Endodermal cell (in vitro differentiated cells): ENCODE results near the gene SH3PXD2A. TPM values are rescaled to one million over a fixed set of nuclear protein-coding genes. Genes with fewer than 3 reads are reported as not detected.

Experiments
- DNase-seq: peaks from one replicate; pipeline ENCODE4 v3.0.0-alpha.2; 2017
- H3K27ac ChIP-seq: 2 replicates; pipeline ENCODE4 v1.5.1; 2013; ENCODE audit warnings: mild to moderate bottlenecking, low read depth, low read length, moderate library complexity
- H3K27me3 ChIP-seq: 2 replicates; pipeline ENCODE4 v1.6.1; 2013; ENCODE audit warnings: mild to moderate bottlenecking, low read length, moderate library complexity; ENCODE audit not compliant: insufficient read depth, control insufficient read depth, poor library complexity, severe bottlenecking
- H3K36me3 ChIP-seq: 2 replicates; pipeline ENCODE4 v1.7.0; 2013; ENCODE audit warnings: mild to moderate bottlenecking, low read length, moderate library complexity; ENCODE audit not compliant: control insufficient read depth, insufficient read depth
- H3K4me1 ChIP-seq: one replicate; pipeline ENCODE4 v1.7.0; 2013; ENCODE audit warnings: low read length; ENCODE audit not compliant: control insufficient read depth, insufficient read depth
- H3K4me3 ChIP-seq: 2 replicates; pipeline ENCODE4 v1.5.1; 2013; ENCODE audit warnings: mild to moderate bottlenecking, low read length, moderate library complexity
- H3K9ac ChIP-seq: 2 replicates; pipeline ENCODE4 v1.6.1; 2013; ENCODE audit warnings: mild to moderate bottlenecking, low read length, moderate library complexity; ENCODE audit not compliant: poor library complexity, severe bottlenecking; ENCODE audit errors: extremely low read depth
- H3K9me3 ChIP-seq: 2 replicates; pipeline ENCODE4 v1.6.1; 2013; ENCODE audit warnings: mild to moderate bottlenecking, low read length, moderate library complexity; ENCODE audit not compliant: control insufficient read depth
- H3K27ac Mint-ChIP-seq: 2 replicates; pipeline ENCODE4 v1.8.0; 2020; ENCODE audit warnings: mixed read lengths
- H3K27me3 Mint-ChIP-seq: 2 replicates; pipeline ENCODE4 v1.8.0; 2021; ENCODE audit warnings: mild to moderate bottlenecking, mixed read lengths; ENCODE audit not compliant: insufficient read depth
- H3K36me3 Mint-ChIP-seq: 2 replicates; pipeline ENCODE4 v1.8.0; 2020; ENCODE audit warnings: low read depth, mixed read lengths
- H3K4me1 Mint-ChIP-seq: 2 replicates; pipeline ENCODE4 v1.8.0; 2020; ENCODE audit warnings: mixed read lengths
- H3K4me3 Mint-ChIP-seq: 2 replicates; pipeline ENCODE4 v1.8.0; 2020; ENCODE audit warnings: mild to moderate bottlenecking, moderate library complexity, mixed read lengths
- H3K9me3 Mint-ChIP-seq: 2 replicates; pipeline ENCODE4 v1.8.0; 2020; ENCODE audit warnings: mild to moderate bottlenecking, mixed read lengths
- CTCF ChIP-seq: fragments of 200-600 bp; sonication (generic); conservative IDR thresholded peaks from 2 replicates; pipeline ENCODE4 v1.5.0; 2021; ENCODE audit warnings: antibody characterized with exemption, mild to moderate bottlenecking
- WGBS, 2 experiments: methylation state at CpG; one replicate each; pipeline versions ENCODE4 v1.1.5 to v1.1.7; 2013; ENCODE audit warnings: missing lambda C conversion rate in 2 of 2, mixed read lengths in 1 of 2; ENCODE audit not compliant: insufficient coverage in 1 of 2, insufficient read length in 1 of 2; 5-methylcytosine and 5-hydroxymethylcytosine counted together
- total RNA-seq, 2 donors: library from RNA; stranded (reverse); fragmentation: NEBNext Ultra II Directional in 1 of 2; extraction: Animal tissue kit (Norgen Biotek cat#: 25700) in 1 of 2; gene quantifications; 2 replicates in 1 of 2; 3 replicates in 1 of 2; pipeline ENCODE4 v1.2.1, GENCODE V29; 2021

Gene SH3PXD2A
- total RNA-seq, 2 donors from 2014 or later: 15.7 to 22.6 TPM

- Histone ChIP-seq H3K4me1 (peaks cover 15% of the 10 kb centered on the region), H3K36me3 (peaks cover 4% of the 10 kb centered on the region), H3K4me3 (no peak overlapping the region), H3K9me3 (no peaks in the 10 kb centered on the region), H3K9ac (no peak overlapping the region), H3K27ac (no peak overlapping the region), H3K27me3 (no peaks in the 10 kb centered on the region)
- Mint-ChIP-seq H3K27me3 (no peaks in the 10 kb centered on the region), H3K9me3 (no peaks in the 10 kb centered on the region), H3K36me3 (peaks cover 3% of the 10 kb centered on the region), H3K4me1 (peaks cover 34% of the 10 kb centered on the region), H3K27ac (peak overlapping the region; percentile 30), H3K4me3 (no peak overlapping the region)
- DNase-seq: no peak
- TF ChIP-seq CTCF: no peak
- 89 to 93% methylated on average over 3 to 7 of the region's 7 CpGs for WGBS, 2 experiments
Measured at GRCh38 chr10:103897241-103897774, 41.9 kb upstream of the SH3PXD2A start.

GRCh38 chr10:103896225-103896624 is 40.8 kb upstream of the SH3PXD2A start:
- no peak for TF ChIP-seq CTCF
- DNase-seq: no peak
- H3K4me1 Mint-ChIP-seq: peaks cover 34% of the 10 kb centered on the region
- H3K9me3 ChIP-seq: no peaks in the 10 kb centered on the region
- H3K27ac ChIP-seq: no peak overlapping the region
- no peak overlapping the region for H3K4me3 ChIP-seq
- peaks cover 5% of the 10 kb centered on the region for H3K36me3 Mint-ChIP-seq
- H3K36me3 ChIP-seq: peaks cover 4% of the 10 kb centered on the region
- H3K9me3 Mint-ChIP-seq: no peaks in the 10 kb centered on the region
- no peaks in the 10 kb centered on the region for H3K27me3 ChIP-seq
- peak overlapping the region; percentile 19 for H3K27ac Mint-ChIP-seq
- 65 to 80% methylated on average over 2 to 5 of the region's 5 CpGs for WGBS, 2 experiments
- H3K4me1 ChIP-seq: peaks cover 15% of the 10 kb centered on the region
- no peak overlapping the region for H3K4me3 Mint-ChIP-seq
- H3K27me3 Mint-ChIP-seq: no peaks in the 10 kb centered on the region
- H3K9ac ChIP-seq: no peak overlapping the region

GRCh38 chr10:103895411-103896186 is 40.2 kb upstream of the SH3PXD2A start:
- no peak for TF ChIP-seq CTCF
- DNase-seq: no peak
- peaks cover 15% of the 10 kb centered on the region for H3K4me1 ChIP-seq
- no peak overlapping the region for H3K9ac ChIP-seq
- Mint-ChIP-seq H3K27ac (peak overlapping the region; percentile 19), H3K27me3 (no peaks in the 10 kb centered on the region), H3K36me3 (peaks cover 8% of the 10 kb centered on the region), H3K4me3 (no peak overlapping the region), H3K4me1 (peaks cover 34% of the 10 kb centered on the region), H3K9me3 (no peaks in the 10 kb centered on the region)
- H3K36me3 ChIP-seq: peaks cover 4% of the 10 kb centered on the region
- H3K4me3 ChIP-seq: no peak overlapping the region
- H3K27ac ChIP-seq: no peak overlapping the region
- 74 to 88% methylated on average over 8 to 9 of the region's 9 CpGs for WGBS, 2 experiments
- no peaks in the 10 kb centered on the region for H3K27me3 ChIP-seq
- H3K9me3 ChIP-seq: no peaks in the 10 kb centered on the region
